Activated CD8-positive, alpha-beta memory T cell treated with anti-CD3 and anti-CD28 coated beads, Interleukin-2, amount 50 U/mL, for 24 hours (primary cell): ENCODE results near the gene SDK1.

ENCODE experiments used
- DNase-seq: peaks from one replicate; pipeline ENCODE4 v3.0.0-alpha.2; 2020; ENCODE audit errors: extremely low read depth

The SDK1 gene

GRCh38 chr7:3880228-3880987 is 579.4 kb downstream of the SDK1 start:
- no peak for DNase-seq

GRCh38 chr7:3882782-3883181 is 581.7 kb downstream of the SDK1 start:
- no peak for DNase-seq

GRCh38 chr7:3884543-3884942 is 583.5 kb downstream of the SDK1 start:
- DNase-seq: no peak

- DNase-seq: no peak
These were observed 586.1 kb downstream of the SDK1 start for GRCh38 chr7:3887096-3887690.

GRCh38 chr7:3888096-3888495 is 587.0 kb downstream of the SDK1 start:
- DNase-seq: no peak

- DNase-seq: no peak
These were observed 591.1 kb downstream of the SDK1 start for GRCh38 chr7:3892157-3892556.

GRCh38 chr7:3892686-3893085 is 591.6 kb downstream of the SDK1 start:
- no peak for DNase-seq

- DNase-seq: no peak
These were observed 592.2 kb downstream of the SDK1 start for GRCh38 chr7:3893151-3893788.

GRCh38 chr7:3893789-3894153 is 592.7 kb downstream of the SDK1 start:
- no peak for DNase-seq

- no peak for DNase-seq
These were observed 594.5 kb downstream of the SDK1 start for GRCh38 chr7:3895341-3896116.

GRCh38 chr7:3896169-3896765 is 595.2 kb downstream of the SDK1 start:
- DNase-seq: no peak

- no peak for DNase-seq
These were observed 596.6 kb downstream of the SDK1 start for GRCh38 chr7:3897430-3898372.

GRCh38 chr7:3899559-3899991 is 598.5 kb downstream of the SDK1 start:
- no peak for DNase-seq

GRCh38 chr7:3908153-3908552 is 607.1 kb downstream of the SDK1 start:
- no peak for DNase-seq

- DNase-seq: no peak
These were observed 608.1 kb downstream of the SDK1 start for GRCh38 chr7:3909128-3909527.

GRCh38 chr7:3910054-3910453 is 609.0 kb downstream of the SDK1 start:
- no peak for DNase-seq

GRCh38 chr7:3911685-3912084 is 610.6 kb downstream of the SDK1 start:
- DNase-seq: no peak

- DNase-seq: no peak
These were observed 611.2 kb downstream of the SDK1 start for GRCh38 chr7:3912291-3912690.

GRCh38 chr7:3914051-3914775 is 613.2 kb downstream of the SDK1 start:
- no peak for DNase-seq

- no peak for DNase-seq
These were observed 614.4 kb downstream of the SDK1 start for GRCh38 chr7:3915337-3915878.
